ENCODE measurements around the gene OR5K4. TPM values are rescaled to one million over a fixed set of nuclear protein-coding genes. Genes with fewer than 3 reads are reported as not detected.

The OR5K4 gene
- polyA plus RNA-seq, 1 donor from 2014 or later: not detected

DNA sequence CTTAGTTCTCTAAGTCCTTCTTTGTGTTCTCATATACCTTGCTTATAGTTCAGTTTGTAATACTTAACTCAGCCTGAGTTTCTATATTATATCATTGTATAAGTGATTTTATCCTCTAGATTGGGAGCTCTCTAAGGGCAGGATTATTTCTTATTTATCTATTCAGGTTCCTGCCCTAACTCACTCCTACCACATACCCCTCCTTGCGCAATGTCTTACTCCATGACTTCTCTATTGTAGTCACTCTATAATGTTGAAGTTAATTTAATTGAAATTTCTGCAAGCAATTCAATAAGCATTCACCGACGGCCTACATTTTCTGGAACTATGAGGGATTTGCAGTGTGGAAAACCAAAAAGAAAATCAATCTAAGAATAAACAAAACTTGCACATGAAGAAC lies 3.6 kb upstream of the OR5K4 start:
- no peaks in the 10 kb centered on the region for H4K20me1 ChIP-seq (ENCODE audit: insufficient read depth)
- no peak overlapping the region for H3K4me2 ChIP-seq (ENCODE audit: low read length)
- H3K9ac ChIP-seq (ENCODE audit: low read length): no peak overlapping the region
- H3K79me2 ChIP-seq (replicated peaks; ENCODE audit: insufficient read depth, low read length): no peaks in the 10 kb centered on the region
- H3K27ac ChIP-seq (ENCODE audit: low read length): no peak overlapping the region
- H3K36me3 ChIP-seq (ENCODE audit: insufficient read depth, low read length): no peaks in the 10 kb centered on the region
- H3K4me3 ChIP-seq (ENCODE audit: low read length): no peak overlapping the region
- no peaks in the 10 kb centered on the region for H3K9me2 ChIP-seq (ENCODE audit: insufficient read depth, low read length)
- H3K27me3 ChIP-seq (ENCODE audit: insufficient read depth, low read depth, low read length): no peaks in the 10 kb centered on the region
- no peak overlapping the region for H2AFZ ChIP-seq (ENCODE audit: low read depth, low read length)
- no peaks in the 10 kb centered on the region for H3K9me3 ChIP-seq (ENCODE audit: low read length)
- no peaks in the 10 kb centered on the region for H3F3A ChIP-seq (ENCODE audit: insufficient read depth, low read length, poor library complexity, severe bottlenecking)
- TF ChIP-seq SMC3 (conservative IDR thresholded peaks at IDR 0.05; ENCODE audit: poor library complexity) (no peak), POLR2AphosphoS5 (IDR thresholded peaks at IDR 0.05) (no peak), TAF1 (IDR thresholded peaks at IDR 0.05; ENCODE audit: low read depth) (no peak), RAD21 (conservative IDR thresholded peaks at IDR 0.05) (no peak), CTCF (IDR thresholded peaks at IDR 0.05; ENCODE audit: poor library complexity, severe bottlenecking) (no peak), EP300 (conservative IDR thresholded peaks at IDR 0.05; ENCODE audit: poor library complexity, severe bottlenecking) (no peak), MXI1 (conservative IDR thresholded peaks at IDR 0.05; ENCODE audit: poor library complexity, severe bottlenecking) (no peak), EZH2 (IDR thresholded peaks at IDR 0.05; ENCODE audit: borderline replicate concordance, insufficient read depth, low read length, poor library complexity, severe bottlenecking) (no peak)
- TF ChIP-seq, protein P1, sequence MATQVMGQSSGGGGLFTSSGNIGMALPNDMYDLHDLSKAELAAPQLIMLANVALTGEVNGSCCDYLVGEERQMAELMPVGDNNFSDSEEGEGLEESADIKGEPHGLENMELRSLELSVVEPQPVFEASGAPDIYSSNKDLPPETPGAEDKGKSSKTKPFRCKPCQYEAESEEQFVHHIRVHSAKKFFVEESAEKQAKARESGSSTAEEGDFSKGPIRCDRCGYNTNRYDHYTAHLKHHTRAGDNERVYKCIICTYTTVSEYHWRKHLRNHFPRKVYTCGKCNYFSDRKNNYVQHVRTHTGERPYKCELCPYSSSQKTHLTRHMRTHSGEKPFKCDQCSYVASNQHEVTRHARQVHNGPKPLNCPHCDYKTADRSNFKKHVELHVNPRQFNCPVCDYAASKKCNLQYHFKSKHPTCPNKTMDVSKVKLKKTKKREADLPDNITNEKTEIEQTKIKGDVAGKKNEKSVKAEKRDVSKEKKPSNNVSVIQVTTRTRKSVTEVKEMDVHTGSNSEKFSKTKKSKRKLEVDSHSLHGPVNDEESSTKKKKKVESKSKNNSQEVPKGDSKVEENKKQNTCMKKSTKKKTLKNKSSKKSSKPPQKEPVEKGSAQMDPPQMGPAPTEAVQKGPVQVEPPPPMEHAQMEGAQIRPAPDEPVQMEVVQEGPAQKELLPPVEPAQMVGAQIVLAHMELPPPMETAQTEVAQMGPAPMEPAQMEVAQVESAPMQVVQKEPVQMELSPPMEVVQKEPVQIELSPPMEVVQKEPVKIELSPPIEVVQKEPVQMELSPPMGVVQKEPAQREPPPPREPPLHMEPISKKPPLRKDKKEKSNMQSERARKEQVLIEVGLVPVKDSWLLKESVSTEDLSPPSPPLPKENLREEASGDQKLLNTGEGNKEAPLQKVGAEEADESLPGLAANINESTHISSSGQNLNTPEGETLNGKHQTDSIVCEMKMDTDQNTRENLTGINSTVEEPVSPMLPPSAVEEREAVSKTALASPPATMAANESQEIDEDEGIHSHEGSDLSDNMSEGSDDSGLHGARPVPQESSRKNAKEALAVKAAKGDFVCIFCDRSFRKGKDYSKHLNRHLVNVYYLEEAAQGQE (IDR thresholded peaks at IDR 0.05; ENCODE audit: borderline replicate concordance): no peak

DNA sequence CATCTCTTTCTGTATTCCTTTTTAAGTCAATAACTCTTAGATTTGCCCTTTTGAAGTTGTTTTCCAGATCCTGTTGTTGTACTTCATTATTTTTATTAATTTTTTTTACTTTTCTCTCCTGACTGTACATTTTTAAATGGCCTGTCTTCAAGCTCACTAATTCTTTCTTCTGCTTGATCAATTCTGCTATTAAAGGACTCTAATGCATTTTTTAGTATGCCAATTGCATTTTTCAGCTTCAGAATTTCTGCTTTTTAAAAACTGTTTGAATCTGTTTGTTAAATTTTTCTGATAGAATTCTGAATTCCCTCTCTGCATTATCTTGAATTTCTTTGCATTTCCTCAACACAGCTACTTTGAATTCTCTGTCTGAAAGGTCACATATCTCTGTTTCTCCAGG lies 5.6 kb downstream of the OR5K4 start:
- no peaks in the 10 kb centered on the region for H3F3A ChIP-seq (ENCODE audit: insufficient read depth, low read length, poor library complexity, severe bottlenecking)
- H3K9ac ChIP-seq (ENCODE audit: low read length): no peak overlapping the region
- no peak for TF ChIP-seq CTCF (IDR thresholded peaks at IDR 0.05; ENCODE audit: poor library complexity, severe bottlenecking)
- TF ChIP-seq, protein P1 (IDR thresholded peaks at IDR 0.05; ENCODE audit: borderline replicate concordance): no peak
- no peak for TF ChIP-seq TAF1 (IDR thresholded peaks at IDR 0.05; ENCODE audit: low read depth)
- no peak for TF ChIP-seq EZH2 (IDR thresholded peaks at IDR 0.05; ENCODE audit: borderline replicate concordance, insufficient read depth, low read length, poor library complexity, severe bottlenecking)
- no peak for TF ChIP-seq SMC3 (conservative IDR thresholded peaks at IDR 0.05; ENCODE audit: poor library complexity)
- no peak for TF ChIP-seq MXI1 (conservative IDR thresholded peaks at IDR 0.05; ENCODE audit: poor library complexity, severe bottlenecking)
- TF ChIP-seq EP300 (conservative IDR thresholded peaks at IDR 0.05; ENCODE audit: poor library complexity, severe bottlenecking): no peak
- no peak for TF ChIP-seq POLR2AphosphoS5 (IDR thresholded peaks at IDR 0.05)
- no peak for TF ChIP-seq RAD21 (conservative IDR thresholded peaks at IDR 0.05)
- no peaks in the 10 kb centered on the region for H3K9me2 ChIP-seq (ENCODE audit: insufficient read depth, low read length)
- H3K27me3 ChIP-seq (ENCODE audit: insufficient read depth, low read depth, low read length): no peaks in the 10 kb centered on the region
- no peaks in the 10 kb centered on the region for H3K79me2 ChIP-seq (replicated peaks; ENCODE audit: insufficient read depth, low read length)
- H3K4me3 ChIP-seq (ENCODE audit: low read length): no peak overlapping the region
- no peaks in the 10 kb centered on the region for H3K9me3 ChIP-seq (ENCODE audit: low read length)
- H2AFZ ChIP-seq (ENCODE audit: low read depth, low read length): no peak overlapping the region
- H3K27ac ChIP-seq (ENCODE audit: low read length): no peak overlapping the region
- no peak overlapping the region for H3K4me2 ChIP-seq (ENCODE audit: low read length)
- H3K36me3 ChIP-seq (ENCODE audit: insufficient read depth, low read length): no peaks in the 10 kb centered on the region
- H4K20me1 ChIP-seq (ENCODE audit: insufficient read depth): no peaks in the 10 kb centered on the region
